Measurements from ENCODE around the gene AGAP4.
"Not testable (repeated sequence)": the region's sequence is repeated elsewhere in the genome, so short reads cannot be mapped to it uniquely, and the experiment has no call there.

GRCh38 chr10:45890721-45891120, 43.4 kb upstream of the AGAP4 start:
- TF ChIP-seq, protein P1, sequence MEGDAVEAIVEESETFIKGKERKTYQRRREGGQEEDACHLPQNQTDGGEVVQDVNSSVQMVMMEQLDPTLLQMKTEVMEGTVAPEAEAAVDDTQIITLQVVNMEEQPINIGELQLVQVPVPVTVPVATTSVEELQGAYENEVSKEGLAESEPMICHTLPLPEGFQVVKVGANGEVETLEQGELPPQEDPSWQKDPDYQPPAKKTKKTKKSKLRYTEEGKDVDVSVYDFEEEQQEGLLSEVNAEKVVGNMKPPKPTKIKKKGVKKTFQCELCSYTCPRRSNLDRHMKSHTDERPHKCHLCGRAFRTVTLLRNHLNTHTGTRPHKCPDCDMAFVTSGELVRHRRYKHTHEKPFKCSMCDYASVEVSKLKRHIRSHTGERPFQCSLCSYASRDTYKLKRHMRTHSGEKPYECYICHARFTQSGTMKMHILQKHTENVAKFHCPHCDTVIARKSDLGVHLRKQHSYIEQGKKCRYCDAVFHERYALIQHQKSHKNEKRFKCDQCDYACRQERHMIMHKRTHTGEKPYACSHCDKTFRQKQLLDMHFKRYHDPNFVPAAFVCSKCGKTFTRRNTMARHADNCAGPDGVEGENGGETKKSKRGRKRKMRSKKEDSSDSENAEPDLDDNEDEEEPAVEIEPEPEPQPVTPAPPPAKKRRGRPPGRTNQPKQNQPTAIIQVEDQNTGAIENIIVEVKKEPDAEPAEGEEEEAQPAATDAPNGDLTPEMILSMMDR (IDR thresholded peaks at IDR 0.05), result not testable (repeated sequence)
- TF ChIP-seq, protein P2, sequence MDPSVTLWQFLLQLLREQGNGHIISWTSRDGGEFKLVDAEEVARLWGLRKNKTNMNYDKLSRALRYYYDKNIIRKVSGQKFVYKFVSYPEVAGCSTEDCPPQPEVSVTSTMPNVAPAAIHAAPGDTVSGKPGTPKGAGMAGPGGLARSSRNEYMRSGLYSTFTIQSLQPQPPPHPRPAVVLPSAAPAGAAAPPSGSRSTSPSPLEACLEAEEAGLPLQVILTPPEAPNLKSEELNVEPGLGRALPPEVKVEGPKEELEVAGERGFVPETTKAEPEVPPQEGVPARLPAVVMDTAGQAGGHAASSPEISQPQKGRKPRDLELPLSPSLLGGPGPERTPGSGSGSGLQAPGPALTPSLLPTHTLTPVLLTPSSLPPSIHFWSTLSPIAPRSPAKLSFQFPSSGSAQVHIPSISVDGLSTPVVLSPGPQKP (IDR thresholded peaks at IDR 0.05; ENCODE audit: low read depth, low read length), result not testable (repeated sequence)
- not testable (repeated sequence) for TF ChIP-seq EP300 (IDR thresholded peaks at IDR 0.05); CBX8 (IDR thresholded peaks at IDR 0.05); FOSB (CRISPR knock-in tag; IDR thresholded peaks at IDR 0.05); BCL3 (IDR thresholded peaks at IDR 0.05)
- TF ChIP-seq, protein P3, sequence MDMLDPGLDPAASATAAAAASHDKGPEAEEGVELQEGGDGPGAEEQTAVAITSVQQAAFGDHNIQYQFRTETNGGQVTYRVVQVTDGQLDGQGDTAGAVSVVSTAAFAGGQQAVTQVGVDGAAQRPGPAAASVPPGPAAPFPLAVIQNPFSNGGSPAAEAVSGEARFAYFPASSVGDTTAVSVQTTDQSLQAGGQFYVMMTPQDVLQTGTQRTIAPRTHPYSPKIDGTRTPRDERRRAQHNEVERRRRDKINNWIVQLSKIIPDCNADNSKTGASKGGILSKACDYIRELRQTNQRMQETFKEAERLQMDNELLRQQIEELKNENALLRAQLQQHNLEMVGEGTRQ (IDR thresholded peaks at IDR 0.05), result not testable (repeated sequence)
- TF ChIP-seq, protein P4, sequence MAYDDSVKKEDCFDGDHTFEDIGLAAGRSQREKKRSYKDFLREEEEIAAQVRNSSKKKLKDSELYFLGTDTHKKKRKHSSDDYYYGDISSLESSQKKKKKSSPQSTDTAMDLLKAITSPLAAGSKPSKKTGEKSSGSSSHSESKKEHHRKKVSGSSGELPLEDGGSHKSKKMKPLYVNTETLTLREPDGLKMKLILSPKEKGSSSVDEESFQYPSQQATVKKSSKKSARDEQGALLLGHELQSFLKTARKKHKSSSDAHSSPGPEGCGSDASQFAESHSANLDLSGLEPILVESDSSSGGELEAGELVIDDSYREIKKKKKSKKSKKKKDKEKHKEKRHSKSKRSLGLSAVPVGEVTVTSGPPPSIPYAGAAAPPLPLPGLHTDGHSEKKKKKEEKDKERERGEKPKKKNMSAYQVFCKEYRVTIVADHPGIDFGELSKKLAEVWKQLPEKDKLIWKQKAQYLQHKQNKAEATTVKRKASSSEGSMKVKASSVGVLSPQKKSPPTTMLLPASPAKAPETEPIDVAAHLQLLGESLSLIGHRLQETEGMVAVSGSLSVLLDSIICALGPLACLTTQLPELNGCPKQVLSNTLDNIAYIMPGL (CRISPR knock-in tag; IDR thresholded peaks at IDR 0.05; ENCODE audit: borderline replicate concordance), result not testable (repeated sequence)
